Trophoblast cell (in vitro differentiated cells and primary cell): ENCODE data around the gene CEP104.

Experiments used
- DNase-seq, 2 donors: peaks; one replicate each; pipeline ENCODE4 v3.0.0-alpha.2; 2016
- H2AFZ ChIP-seq: 2 replicates; pipeline ENCODE4 v1.6.1; 2013; ENCODE audit warnings: low read length, moderate library complexity, mild to moderate bottlenecking; ENCODE audit not compliant: insufficient read depth, poor library complexity
- H2AK5ac ChIP-seq: 2 replicates; pipeline ENCODE4 v1.6.1; 2013; ENCODE audit warnings: mild to moderate bottlenecking, low read length
- H2BK120ac ChIP-seq: 2 replicates; pipeline ENCODE4 v1.6.1; 2013; ENCODE audit warnings: low read length, mild to moderate bottlenecking, moderate library complexity; ENCODE audit not compliant: insufficient read depth, poor library complexity
- H2BK12ac ChIP-seq: 2 replicates; pipeline ENCODE4 v1.6.1; 2013; ENCODE audit warnings: mild to moderate bottlenecking, low read length, moderate library complexity
- H2BK5ac ChIP-seq: 2 replicates; pipeline ENCODE4 v1.6.1; 2013; ENCODE audit warnings: low read length, low read depth, moderate library complexity, mild to moderate bottlenecking; ENCODE audit not compliant: poor library complexity
- H3K14ac ChIP-seq: 2 replicates; pipeline ENCODE4 v1.6.1; 2013; ENCODE audit warnings: mild to moderate bottlenecking, low read length
- H3K18ac ChIP-seq: 2 replicates; pipeline ENCODE4 v1.6.1; 2013; ENCODE audit warnings: mild to moderate bottlenecking, low read length
- H3K23ac ChIP-seq: 2 replicates; pipeline ENCODE4 v1.6.1; 2013; ENCODE audit warnings: low read length
- H3K27ac ChIP-seq: 2 replicates; pipeline ENCODE4 v1.5.1; 2013; ENCODE audit warnings: low read depth, mild to moderate bottlenecking, inconsistent platforms, low read length, moderate library complexity
- H3K27me3 ChIP-seq: 2 replicates; pipeline ENCODE4 v1.6.1; 2013; ENCODE audit warnings: inconsistent platforms, mild to moderate bottlenecking, low read length, moderate library complexity; ENCODE audit not compliant: insufficient read depth
- H3K36me3 ChIP-seq, 2 experiments: 1 replicate in 1 of 2; 2 replicates in 1 of 2; pipeline ENCODE4 v1.6.1; 2013; ENCODE audit warnings: low read length in 2 of 2, mild to moderate bottlenecking in 2 of 2, moderate library complexity in 1 of 2; ENCODE audit not compliant: insufficient read depth in 2 of 2, control insufficient read depth in 1 of 2
- H3K4ac ChIP-seq: 2 replicates; pipeline ENCODE4 v1.6.1; 2013; ENCODE audit warnings: low read depth, mild to moderate bottlenecking, low read length, moderate library complexity
- H3K4me1 ChIP-seq, 2 experiments: 1 replicate in 1 of 2; 2 replicates in 1 of 2; pipeline ENCODE4 v1.6.1; 2013; ENCODE audit warnings: low read length in 2 of 2, mild to moderate bottlenecking in 2 of 2, moderate library complexity in 1 of 2; ENCODE audit not compliant: insufficient read depth in 2 of 2, control insufficient read depth in 1 of 2
- H3K4me2 ChIP-seq: 2 replicates; pipeline ENCODE4 v1.6.1; 2013; ENCODE audit warnings: inconsistent platforms, mild to moderate bottlenecking, low read length, moderate library complexity
- H3K4me3 ChIP-seq: 2 replicates; pipeline ENCODE4 v1.5.1; 2013; ENCODE audit warnings: mild to moderate bottlenecking, low read depth, low read length, inconsistent platforms
- H3K79me1 ChIP-seq: one replicate; pipeline ENCODE4 v1.6.1; 2013; ENCODE audit warnings: low read length
- H3K79me2 ChIP-seq: 2 replicates; pipeline ENCODE4 v1.6.1; 2013; ENCODE audit warnings: low read length, mild to moderate bottlenecking; ENCODE audit not compliant: control insufficient read depth, insufficient read depth, poor library complexity
- H3K9ac ChIP-seq: 2 replicates; pipeline ENCODE4 v1.6.1; 2013; ENCODE audit warnings: mild to moderate bottlenecking, low read length
- H3K9me3 ChIP-seq: 2 replicates; pipeline ENCODE4 v1.6.1; 2013; ENCODE audit warnings: low read depth, mild to moderate bottlenecking, control low read depth, inconsistent platforms, low read length; ENCODE audit not compliant: insufficient read depth
- H4K12ac ChIP-seq: 2 replicates; pipeline ENCODE4 v1.6.1; 2013; ENCODE audit warnings: low read depth, mild to moderate bottlenecking, low read length, moderate library complexity
- H4K8ac ChIP-seq: 2 replicates; pipeline ENCODE4 v1.6.1; 2013; ENCODE audit warnings: low read depth, mild to moderate bottlenecking, low read length, moderate library complexity
- H4K91ac ChIP-seq: one replicate; pipeline ENCODE4 v1.6.1; 2013; ENCODE audit warnings: low read depth, mild to moderate bottlenecking, low read length, moderate library complexity
- WGBS: extraction: QIAGEN DNeasy Blood & Tissue Kit; methylation state at CpG from one replicate; pipeline ENCODE4 v1.1.7; 2013; ENCODE audit warnings: missing lambda C conversion rate; ENCODE audit not compliant: insufficient read length, insufficient coverage; ENCODE audit errors: extremely low coverage; 5-methylcytosine and 5-hydroxymethylcytosine counted together

CEP104 gene

GRCh38 chr1:3821447-3821846, 35.6 kb downstream of the CEP104 start:
- Histone ChIP-seq H4K12ac (no peak overlapping the region), H3K4me1 (no peaks in the 10 kb centered on the region), H4K8ac (no peak overlapping the region), H2AFZ (no peak overlapping the region), H2BK12ac (no peak overlapping the region), H3K23ac (no peak overlapping the region), H3K4ac (no peak overlapping the region), H3K18ac (no peak overlapping the region), H3K4me2 (no peak overlapping the region), H2AK5ac (no peak overlapping the region), H3K4me3 (no peak overlapping the region), H3K9me3 (no peaks in the 10 kb centered on the region), H2BK5ac (no peak overlapping the region), H3K36me3 (peaks cover 47 to 60% of the 10 kb centered on the region in 2 experiments), H3K27ac (no peak overlapping the region), H4K91ac (no peak overlapping the region), H3K27me3 (no peaks in the 10 kb centered on the region), H3K79me2 (no peaks in the 10 kb centered on the region), H3K14ac (no peak overlapping the region), H2BK120ac (no peak overlapping the region), H3K79me1 (no peaks in the 10 kb centered on the region), H3K9ac (no peak overlapping the region)
- WGBS = no CpG with 5 or more reads among the region's 13 CpGs
- DNase-seq = no peak

DNA sequence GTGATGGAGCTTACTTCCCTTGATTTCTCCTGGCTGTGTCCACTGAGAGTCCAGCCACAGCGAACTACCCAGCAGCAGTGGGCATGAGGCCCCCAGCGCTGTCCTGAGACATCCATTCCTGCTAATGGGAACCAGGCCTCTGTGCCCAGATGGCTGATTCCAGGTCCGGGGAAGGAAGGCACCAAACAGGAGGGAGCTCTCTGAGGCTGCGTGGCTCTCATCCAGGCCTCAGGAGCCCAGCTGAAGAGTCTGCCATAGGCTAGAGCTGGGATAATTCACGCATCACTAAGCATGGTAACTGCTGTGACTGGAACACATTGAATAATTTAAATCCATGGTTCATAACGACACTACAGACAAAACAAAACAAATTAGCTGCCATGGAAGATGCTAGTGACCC, 36.0 kb downstream of the CEP104 start:
- H3K4me1 ChIP-seq = no peaks in the 10 kb centered on the region
- H4K12ac ChIP-seq = no peak overlapping the region
- no CpG with 5 or more reads among the region's 6 CpGs for WGBS

GRCh38 chr1:3820316-3820715, 36.7 kb downstream of the CEP104 start:
- H2BK12ac ChIP-seq = no peak overlapping the region
- DNase-seq = no peak
- H2BK120ac ChIP-seq = no peak overlapping the region
- no peak overlapping the region for H4K91ac ChIP-seq
- H3K27ac ChIP-seq = no peak overlapping the region
- H4K8ac ChIP-seq = no peak overlapping the region
- no peaks in the 10 kb centered on the region for H3K79me2 ChIP-seq
- H3K4me3 ChIP-seq = no peak overlapping the region
- H3K14ac ChIP-seq = no peak overlapping the region
- no CpG with 5 or more reads among the region's 8 CpGs for WGBS
- H2AFZ ChIP-seq = no peak overlapping the region
- no peak overlapping the region for H3K23ac ChIP-seq
- H2AK5ac ChIP-seq = no peak overlapping the region
- H3K9me3 ChIP-seq = no peaks in the 10 kb centered on the region
- H3K9ac ChIP-seq = no peak overlapping the region
- no peak overlapping the region for H4K12ac ChIP-seq
- H3K4ac ChIP-seq = no peak overlapping the region
- no peak overlapping the region for H2BK5ac ChIP-seq
- no peak overlapping the region for H3K4me2 ChIP-seq
- no peaks in the 10 kb centered on the region for H3K4me1 ChIP-seq
- H3K36me3 ChIP-seq = peaks cover 47 to 61% of the 10 kb centered on the region in 2 experiments
- H3K79me1 ChIP-seq = no peaks in the 10 kb centered on the region
- H3K27me3 ChIP-seq = no peaks in the 10 kb centered on the region
- no peak overlapping the region for H3K18ac ChIP-seq

More for the DNA sequence above, 36.0 kb downstream of the CEP104 start:
- H3K14ac ChIP-seq = no peak overlapping the region
- no peak overlapping the region for H3K4me3 ChIP-seq
- no peak overlapping the region for H2AK5ac ChIP-seq
- H3K9me3 ChIP-seq = no peaks in the 10 kb centered on the region
- H3K79me2 ChIP-seq = no peaks in the 10 kb centered on the region
- no peak for DNase-seq
- no peak overlapping the region for H3K9ac ChIP-seq
- no peak overlapping the region for H3K4ac ChIP-seq
- H3K23ac ChIP-seq = no peak overlapping the region
- no peak overlapping the region for H3K4me2 ChIP-seq
- H2BK12ac ChIP-seq = no peak overlapping the region
- H3K27ac ChIP-seq = no peak overlapping the region
- no peak overlapping the region for H4K91ac ChIP-seq
- no peaks in the 10 kb centered on the region for H3K27me3 ChIP-seq
- no peak overlapping the region for H2BK5ac ChIP-seq
- H3K79me1 ChIP-seq = no peaks in the 10 kb centered on the region
- no peak overlapping the region for H2BK120ac ChIP-seq
- no peak overlapping the region for H4K8ac ChIP-seq
- no peak overlapping the region for H2AFZ ChIP-seq
- H3K36me3 ChIP-seq = peaks cover 49 to 61% of the 10 kb centered on the region in 2 experiments
- no peak overlapping the region for H3K18ac ChIP-seq

DNA sequence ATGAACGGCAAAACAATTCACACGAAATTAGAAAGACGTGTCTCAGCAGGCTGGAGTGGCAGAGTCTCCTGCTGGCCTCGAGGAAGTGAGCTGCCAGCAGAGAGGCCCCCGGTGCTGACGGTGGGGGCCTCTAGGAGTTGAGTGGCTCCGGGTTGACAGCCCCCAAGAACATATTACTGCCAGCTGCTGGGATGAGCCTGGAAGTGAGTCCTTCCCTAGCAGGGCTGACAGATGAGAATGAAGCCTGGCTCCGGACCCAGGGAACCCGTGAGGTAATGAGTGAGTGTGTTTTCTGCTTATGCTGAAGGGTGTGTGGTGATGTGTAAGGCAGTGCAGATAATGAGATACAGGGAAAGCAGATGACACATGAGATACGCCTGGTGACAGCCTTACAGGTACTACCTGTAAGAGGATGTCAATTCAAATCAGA, 37.2 kb downstream of the CEP104 start:
- no peak overlapping the region for H3K4me2 ChIP-seq
- no peak overlapping the region for H2AFZ ChIP-seq
- no peak overlapping the region for H3K27ac ChIP-seq
- no peaks in the 10 kb centered on the region for H3K4me1 ChIP-seq
- H3K27me3 ChIP-seq = no peaks in the 10 kb centered on the region
- H4K8ac ChIP-seq = no peak overlapping the region
- no peak overlapping the region for H3K4me3 ChIP-seq
- H3K18ac ChIP-seq = no peak overlapping the region
- H3K36me3 ChIP-seq = peaks cover 49 to 62% of the 10 kb centered on the region in 2 experiments
- H3K9me3 ChIP-seq = no peaks in the 10 kb centered on the region
- H3K14ac ChIP-seq = no peak overlapping the region
- no peak overlapping the region for H2BK5ac ChIP-seq
- no peak overlapping the region for H3K9ac ChIP-seq
- DNase-seq = no peak
- no peak overlapping the region for H2AK5ac ChIP-seq
- no peak overlapping the region for H3K4ac ChIP-seq
- H4K91ac ChIP-seq = no peak overlapping the region
- H2BK120ac ChIP-seq = no peak overlapping the region
- H2BK12ac ChIP-seq = no peak overlapping the region
- H4K12ac ChIP-seq = no peak overlapping the region
- H3K23ac ChIP-seq = no peak overlapping the region
- H3K79me2 ChIP-seq = no peaks in the 10 kb centered on the region
- H3K79me1 ChIP-seq = no peaks in the 10 kb centered on the region
- no CpG with 5 or more reads among the region's 10 CpGs for WGBS
